GM21447 (cell line): ENCODE measurements around the gene UBE2G1.
"Not testable (repeated sequence)": the region's sequence is repeated elsewhere in the genome, so short reads cannot be mapped to it uniquely, and the experiment has no call there.

ENCODE experiments used
- ATAC-seq: cut with Tn5 transposase; IDR thresholded peaks from one replicate; pipeline ENCODE4 v1.9.1; 2021; ENCODE audit not compliant: unreplicated experiment

The UBE2G1 gene

DNA sequence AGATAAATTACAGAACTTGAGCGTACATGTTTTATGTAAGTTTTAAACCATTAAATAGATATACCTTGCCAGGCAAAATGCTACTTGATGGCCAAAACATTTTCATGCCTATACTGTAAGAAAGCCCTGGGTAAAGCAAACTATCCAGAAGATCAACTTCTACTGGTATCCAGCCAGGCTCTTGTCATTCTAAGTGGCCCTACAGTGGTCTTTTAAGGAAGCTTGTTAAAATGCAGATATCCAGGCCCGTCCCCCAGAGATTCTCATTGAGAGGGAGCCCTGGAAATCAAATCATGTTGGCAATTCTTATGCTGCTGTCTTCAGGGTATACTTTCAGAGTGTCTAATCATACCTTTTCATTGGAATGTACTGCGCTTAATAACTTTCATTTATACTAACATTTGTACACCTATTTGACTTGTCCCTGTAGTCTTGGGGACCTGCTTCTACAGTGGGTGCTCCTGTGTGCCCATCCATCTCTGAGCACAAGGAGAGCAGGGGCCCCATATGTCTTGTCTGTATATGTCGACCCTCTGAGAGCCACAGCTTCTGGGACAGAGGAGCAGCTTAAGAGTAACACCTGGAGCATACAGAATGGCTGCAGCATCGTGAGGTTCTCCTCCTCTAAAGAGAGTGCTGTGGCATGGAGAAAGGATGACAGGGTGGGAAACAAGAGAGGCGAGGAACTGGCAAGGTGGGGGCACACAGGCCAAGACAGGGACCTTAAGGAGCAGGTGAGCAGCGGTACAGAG lies 59.1 kb downstream of the UBE2G1 start:
- ATAC-seq = no peak

DNA sequence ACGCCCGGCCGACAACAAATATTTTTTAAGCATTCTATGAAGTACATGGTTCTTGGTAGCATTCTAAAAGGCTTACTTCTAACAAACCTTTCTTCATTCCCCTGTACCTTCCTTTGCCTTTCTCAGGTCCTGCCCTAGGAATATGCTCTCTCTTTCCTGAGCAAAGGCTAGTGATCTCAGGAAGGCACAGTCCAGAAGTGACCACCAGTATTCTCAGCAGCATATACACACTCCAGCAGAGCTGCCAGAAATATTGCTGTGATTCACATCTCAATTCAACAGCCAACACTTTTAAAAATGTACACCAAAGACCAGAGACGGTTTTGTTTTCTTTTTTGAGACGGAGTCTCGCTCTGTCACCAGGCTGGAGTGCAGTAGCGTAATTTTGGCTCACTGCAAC lies 61.3 kb downstream of the UBE2G1 start:
- ATAC-seq = no peak

DNA sequence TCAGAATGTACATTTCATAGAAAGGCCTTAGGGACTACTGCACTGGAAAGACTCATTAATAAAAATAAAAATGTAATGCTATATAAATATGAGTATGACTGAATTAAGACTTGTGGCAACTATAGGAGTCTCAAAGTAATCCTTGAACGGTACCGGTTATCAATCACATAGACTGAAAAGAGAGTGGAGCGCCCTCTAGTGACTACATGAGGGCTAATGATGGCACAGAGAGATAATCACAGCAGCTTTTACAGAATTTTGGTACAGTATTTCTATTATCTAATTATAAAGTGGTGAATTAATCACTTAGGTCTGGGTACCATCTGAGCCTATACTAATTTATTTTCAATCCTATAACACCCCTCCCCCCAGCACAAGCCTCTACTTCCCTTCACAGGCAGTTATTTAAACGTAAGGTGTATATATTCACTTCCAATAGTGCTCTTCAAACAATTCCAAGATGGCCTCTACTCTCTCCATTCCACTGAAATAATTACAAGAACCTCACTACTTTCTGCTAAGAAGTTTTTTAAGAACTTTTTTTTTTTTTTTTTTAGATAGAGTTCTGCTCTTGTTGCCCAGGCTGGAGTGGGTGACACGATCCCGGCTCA lies 62.0 kb downstream of the UBE2G1 start:
- no peak for ATAC-seq

DNA sequence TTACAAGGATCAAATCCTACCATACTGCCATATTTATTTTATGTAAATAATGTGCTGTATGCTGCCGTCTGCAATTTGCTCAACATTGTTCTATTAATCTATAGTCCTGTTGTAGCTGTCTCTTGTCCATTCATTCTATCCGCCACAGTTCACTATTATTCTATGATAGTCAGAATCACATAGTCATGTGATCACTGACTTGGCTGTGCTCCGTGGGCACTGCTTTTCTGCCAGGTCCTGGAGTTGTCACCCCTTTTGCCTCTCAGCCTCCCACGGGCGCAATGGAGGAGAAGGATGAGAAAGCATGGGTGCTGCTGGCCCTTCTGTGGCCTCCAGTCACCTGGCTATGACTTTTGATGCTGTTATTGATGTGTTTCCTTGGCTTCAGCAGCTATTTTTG lies 65.4 kb downstream of the UBE2G1 start:
- ATAC-seq = no peak

DNA sequence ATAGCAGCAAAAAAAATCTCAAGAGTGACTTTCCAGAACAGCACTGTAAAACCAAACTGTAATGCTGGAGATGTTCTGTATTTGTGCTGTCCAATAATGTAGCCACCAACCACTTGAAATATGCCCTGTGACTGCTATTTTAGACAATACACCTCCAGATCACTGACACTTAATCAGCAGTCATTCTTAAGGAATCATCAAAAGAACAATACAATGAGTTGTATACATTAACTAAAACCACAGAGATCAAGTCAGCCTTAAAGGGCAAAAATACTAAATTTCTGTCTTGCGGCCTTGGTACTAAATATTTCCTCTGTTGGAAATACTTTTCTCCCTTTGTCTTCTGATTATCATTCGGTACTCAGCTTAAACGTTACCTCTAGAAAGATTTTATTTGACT lies 69.1 kb downstream of the UBE2G1 start:
- ATAC-seq = no peak

DNA sequence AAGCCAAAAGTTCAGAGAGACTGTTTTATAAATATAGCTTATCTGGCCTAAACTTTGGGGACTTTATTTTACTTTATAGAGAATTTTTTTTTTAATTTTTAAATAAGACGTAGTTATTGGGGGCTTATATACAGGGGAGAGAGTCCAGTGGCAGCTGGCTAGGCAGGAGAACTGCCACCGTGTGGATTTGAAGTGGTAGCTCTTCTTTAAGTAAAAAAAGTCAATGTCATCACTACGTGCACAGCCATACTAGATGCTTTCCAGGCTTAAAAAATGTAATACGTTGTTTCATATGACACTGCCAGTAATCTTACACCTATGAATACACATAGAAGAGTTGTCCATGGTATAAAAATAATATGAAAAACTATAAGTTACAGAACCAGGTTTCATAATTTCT lies 70.8 kb downstream of the UBE2G1 start:
- ATAC-seq = no peak

DNA sequence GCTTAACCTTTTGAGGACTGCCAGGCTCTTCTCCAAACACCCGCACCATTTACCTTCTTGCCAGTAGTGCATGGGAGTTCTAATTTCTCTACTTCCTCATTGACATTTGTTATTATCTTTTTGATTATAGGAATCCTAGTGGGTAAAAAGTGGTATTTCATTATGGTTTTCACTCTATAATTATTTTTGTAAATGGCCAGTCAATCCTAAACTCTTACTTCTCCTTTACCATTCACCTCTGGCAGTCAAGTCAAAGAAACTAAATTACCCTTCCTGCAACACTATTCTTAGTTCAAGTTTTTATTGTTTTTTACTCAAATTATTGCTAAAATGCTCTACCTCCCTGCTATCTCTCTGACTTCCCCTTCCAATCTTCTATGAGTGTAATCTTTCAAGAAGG lies 72.9 kb downstream of the UBE2G1 start:
- ATAC-seq = no peak

DNA sequence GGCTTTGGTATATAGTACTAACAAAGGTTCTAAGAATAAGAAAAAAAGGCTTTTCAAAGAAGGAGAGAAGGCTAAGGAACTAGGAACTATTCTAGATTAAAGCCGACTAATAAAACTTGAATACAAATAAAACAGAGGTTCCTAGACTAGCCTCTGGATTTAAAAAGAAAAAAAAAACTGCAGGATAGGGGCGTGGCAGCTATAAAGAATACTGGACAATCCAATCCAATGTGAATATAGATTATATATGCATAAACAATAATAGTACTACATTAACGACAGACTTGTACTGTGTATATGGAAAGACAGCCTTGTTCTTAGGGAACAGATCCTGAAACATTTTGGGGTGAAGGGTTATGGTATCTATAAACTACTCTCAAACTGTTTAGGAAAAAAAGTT lies 78.8 kb downstream of the UBE2G1 start:
- no peak for ATAC-seq

DNA sequence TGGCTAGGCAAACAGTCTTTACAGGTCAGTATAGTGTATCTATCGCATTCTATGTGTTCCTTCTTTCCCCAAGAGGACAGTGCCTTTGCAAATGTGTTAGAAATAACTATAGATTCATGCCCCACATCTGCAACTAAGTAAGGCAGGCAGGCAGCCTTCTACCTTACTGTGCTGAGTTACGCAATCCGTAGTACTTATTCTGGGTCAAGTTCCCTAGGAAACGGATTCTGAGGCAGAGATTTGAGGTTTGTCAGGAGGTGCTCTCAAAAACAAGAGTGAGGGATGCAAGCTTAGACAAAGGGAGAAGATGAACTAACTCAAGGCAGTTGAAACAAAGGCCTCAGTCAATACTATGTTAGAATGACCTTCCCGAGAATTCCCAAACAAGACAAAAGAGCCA lies 90.0 kb downstream of the UBE2G1 start:
- no peak for ATAC-seq

DNA sequence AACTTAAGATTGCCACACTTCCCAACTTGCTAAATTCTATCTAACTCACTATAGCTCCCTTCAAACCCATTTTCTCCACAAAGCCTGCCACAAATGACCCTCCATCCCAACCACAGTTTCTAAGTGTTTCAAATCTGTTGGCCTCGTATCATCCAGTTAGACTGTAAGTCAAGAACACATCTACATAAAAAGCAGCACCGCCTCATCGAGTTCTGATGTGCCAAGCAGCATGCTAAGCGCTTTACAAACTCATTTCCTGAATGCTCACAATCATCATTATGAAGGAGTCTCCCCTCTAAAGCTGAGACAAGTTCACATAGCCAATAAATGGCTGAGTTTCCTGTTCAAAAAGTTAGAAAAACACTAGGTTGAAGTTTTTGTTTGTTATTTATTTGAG lies 93.5 kb downstream of the UBE2G1 start:
- ATAC-seq = no peak

DNA sequence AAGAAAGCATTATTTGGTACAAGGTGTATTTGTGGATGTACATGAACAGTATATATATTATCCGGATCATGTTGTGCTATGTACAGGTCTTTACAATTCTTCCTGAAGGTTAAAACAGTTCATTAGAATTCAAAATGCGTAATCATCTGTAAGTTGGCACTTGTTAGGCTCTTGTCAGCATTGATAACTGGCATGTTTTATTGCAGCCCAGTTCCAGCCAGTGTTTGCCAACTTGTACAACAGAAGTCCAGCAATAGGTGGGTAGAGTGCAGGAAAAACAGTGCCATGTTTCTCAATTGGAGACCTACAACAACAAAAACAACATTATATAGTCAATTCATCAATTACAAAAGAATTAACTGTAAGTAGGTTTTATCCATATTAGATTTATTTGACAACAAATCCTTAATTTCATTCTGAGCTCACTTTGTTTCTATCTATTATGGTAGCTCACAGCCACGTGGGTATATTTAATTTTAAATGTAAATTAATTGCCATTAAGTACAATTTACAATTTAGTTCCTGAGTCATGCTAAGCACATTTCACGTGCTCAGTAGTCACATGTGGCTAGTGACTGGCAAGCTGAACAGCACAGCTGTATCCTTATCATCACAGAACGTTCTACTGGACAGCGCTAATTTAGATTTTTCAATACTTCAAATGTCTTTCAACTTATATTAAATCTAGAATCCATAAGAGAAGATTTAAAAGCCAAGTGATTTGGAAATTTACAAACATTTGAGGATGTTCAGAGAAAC lies 94.1 kb downstream of the UBE2G1 start:
- ATAC-seq = no peak

DNA sequence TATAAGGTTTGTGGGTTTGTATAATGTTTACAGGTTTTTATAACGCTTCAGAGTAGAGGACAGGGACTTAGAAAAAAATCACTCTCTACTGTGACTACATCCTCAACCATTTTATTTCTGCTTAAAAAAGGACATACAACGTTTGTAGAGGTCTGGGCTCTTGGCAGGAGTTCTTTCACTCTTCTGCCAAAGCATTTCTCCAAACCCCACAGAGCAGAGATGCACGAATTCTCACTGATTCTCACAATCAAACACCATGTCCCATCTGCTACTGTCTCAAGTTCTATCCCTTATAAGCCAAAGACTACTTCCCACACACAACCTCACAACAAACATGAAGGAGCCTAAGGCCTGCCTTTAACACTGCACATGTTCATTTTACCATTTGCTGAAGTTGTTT lies 95.7 kb downstream of the UBE2G1 start:
- no peak for ATAC-seq

DNA sequence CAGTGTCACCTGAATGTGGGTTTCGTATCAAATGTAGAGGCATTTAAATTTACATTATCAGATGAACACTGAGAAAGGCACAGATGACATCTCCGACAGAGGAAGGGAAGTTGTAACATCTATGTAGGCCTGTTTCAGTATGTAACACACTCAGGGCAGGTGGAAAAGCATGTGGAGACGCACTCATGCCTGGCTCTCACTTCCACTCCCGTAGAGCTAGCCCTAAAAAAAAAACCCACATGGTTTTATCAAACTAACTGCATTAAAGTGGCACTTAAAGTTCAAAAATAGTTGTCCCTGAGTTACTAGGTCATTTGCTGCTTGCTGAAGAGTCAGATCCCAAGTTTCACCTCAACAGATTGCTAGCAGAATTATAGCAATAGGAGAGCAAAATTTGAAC lies 96.6 kb downstream of the UBE2G1 start:
- ATAC-seq = no peak

DNA sequence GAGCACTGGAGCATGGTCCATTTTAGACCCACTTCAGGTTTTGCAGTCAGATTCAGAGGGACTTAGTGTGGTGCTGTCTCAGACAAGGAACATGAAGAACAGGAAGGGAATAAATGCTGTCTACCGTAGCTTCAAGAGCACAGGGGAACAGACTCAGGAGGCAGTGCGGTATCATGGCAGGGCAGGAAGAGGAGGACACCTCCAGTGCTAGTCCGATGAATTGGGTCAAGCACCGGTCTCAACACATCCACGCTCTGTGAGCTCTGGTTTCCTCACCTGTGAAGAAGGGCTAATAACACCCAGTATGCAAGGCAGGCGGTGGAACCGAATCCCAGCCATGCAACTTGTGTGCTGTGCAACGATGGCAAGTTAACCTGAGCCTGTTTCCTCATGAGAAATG lies 99.1 kb downstream of the UBE2G1 start:
- ATAC-seq = no peak

DNA sequence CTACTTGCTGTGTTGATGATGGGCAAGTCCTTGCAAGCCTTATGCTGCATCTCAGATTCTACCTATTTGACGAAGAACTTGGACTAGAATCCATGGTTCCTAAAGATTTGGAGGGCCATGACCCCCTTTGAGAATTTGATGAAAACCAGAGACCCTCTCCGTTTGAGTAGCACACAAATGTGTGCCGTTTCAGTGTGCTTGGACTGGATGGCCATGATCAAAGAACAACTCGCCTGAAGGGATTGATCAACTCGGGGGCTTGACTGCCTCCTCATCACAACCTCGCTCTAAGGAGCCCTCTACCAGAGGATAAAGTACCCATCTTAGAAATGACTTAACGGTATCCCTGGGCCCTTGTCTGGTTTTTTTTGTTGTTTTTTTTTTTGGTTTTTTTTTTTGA lies 99.9 kb downstream of the UBE2G1 start:
- ATAC-seq = no peak

DNA sequence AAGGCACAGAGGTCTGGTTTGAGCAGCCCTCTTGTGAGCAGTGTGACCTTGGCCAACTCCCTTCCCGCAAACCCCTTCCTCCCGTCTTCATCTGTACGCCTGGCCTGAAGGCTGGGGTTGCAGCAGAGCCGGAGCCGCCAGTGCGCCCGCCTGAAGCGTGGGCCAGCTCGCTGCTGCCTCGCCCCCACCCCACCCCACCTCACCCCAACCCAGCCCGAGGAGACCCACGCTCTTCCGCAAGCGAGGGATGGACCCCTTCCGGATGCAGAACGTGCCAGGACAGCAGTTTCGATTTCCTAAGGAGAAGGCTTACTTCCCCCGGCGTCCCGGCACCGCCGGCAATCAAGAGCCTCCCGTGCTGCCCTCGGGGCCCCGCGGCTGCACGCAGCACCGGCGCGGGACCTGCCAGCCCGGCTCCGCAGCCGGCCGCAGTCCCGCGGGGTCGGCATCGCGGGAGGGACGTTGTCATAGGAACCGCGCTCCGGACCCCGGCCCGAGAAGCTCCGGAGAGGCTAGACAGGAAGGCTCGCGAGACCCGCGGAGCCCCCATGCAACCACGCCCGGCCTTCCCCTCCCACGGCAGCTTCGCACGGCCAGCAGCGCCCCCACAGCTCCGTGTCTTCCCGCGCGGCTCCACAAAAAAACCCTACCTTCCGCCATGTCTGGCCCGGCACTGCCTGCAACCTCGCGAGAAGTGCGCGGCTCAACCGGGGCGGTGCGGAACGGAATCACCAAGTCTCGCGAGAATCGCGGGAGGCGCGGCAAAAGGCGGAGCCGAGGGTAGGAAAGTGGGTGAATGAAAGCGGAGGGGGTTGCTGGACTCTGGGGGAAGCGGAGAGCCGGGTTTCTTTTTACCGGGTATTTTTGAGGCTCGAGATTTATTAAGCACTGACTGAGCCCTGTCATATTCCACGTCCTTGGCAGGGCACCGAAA lies 102.9 kb downstream of the UBE2G1 start, which contains the start of gene ANKFY1:
Gene ANKFY1, minus strand, starts transcription at position 698 of the 934 bp plus-strand sequence. Its CDS starts 38 bp downstream, at position 660.
- ATAC-seq = peak; percentile 81

DNA sequence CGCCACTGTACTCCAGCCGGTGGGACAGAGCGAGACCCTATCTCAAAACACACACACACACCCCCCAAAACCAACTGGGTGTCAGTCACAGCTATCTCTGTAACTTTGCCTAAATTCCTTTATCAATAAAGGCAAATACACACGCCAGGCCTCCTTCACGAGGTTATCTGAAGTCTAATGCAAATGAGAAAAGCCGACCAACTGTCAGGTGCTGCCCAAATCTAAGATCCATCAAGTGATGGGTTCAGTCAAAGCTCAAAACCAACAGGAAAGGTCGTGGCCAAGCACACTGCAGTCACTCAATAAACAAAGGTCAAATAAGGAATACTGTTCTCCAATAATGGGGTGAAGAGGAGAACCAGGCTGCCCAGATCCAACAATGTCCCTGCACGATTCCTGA lies 103.8 kb downstream of the UBE2G1 start:
- no peak for ATAC-seq

DNA sequence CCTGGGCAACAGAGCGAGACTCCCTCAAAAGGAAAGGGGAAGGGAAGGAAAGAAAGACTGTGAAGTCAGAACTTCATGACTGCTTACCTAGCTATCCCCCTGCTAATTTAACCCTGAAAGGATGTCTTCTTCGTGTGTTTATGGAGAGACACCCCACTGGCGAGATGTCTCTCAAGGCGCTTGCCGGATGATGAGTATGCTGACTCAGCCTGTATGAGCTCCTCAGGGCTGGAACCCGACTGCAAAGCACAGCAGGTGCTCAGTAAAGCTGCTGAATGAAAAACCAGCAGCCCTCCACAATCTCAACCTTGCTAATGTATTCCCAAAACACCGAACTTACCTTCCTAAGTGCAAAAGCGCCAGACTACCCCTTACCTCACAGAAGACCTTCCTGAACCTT lies 105.0 kb downstream of the UBE2G1 start:
- no peak for ATAC-seq

DNA sequence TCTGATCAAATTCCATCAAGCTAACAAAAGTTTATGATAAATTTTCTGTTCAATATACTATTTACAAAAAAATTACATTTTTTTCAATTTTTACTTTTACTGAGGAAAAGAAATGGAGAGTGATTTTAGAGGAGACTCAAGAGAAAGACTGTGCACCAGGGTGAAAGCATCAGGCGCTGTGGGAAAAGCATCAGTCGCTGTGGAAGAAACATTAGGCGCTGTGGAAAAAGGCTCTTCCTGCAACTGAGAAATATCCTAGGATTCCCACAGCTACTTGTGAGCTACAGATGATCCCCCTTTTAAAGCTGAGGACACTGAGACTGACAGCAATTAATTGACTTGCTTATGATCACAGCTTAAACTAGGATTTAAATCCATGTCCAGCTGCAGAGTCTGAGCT lies 107.6 kb downstream of the UBE2G1 start:
- no peak for ATAC-seq

DNA sequence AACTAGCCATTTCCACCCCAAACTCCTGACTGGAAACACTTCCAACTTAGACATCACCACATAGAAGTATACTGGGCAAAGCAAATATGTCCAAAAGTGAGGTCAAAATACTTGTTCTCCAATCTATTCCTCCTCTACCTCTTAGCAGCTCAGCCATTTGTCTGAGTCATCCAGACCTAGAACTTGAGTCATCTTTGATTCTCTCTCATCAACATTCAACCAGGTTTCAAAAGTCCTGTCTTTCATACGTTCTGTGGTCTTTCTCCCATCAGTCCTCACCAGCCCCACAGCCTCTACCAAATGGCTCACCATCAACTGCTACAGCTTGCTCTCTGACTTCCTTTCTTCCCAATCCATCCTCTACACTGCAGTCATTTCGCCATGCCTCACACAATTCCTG lies 109.5 kb downstream of the UBE2G1 start:
- no peak for ATAC-seq

DNA sequence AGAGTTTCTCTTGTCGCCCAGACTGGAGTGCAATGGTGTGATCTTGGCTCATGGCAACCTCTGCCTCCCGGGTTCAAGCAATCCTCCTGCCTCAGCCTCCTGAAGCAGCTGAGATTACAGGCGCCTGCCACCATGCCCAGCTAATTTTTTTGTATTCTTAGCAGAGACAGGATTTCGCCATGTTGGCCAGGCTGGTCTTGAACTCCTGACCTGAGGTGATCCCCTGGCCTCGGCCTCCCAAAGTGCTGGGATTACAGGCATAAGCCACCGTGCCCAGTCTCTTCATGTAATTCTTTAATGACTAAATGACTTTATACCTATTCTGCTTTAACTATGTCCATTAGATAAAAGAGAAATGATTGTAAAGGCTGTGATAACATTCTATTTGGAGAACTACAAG lies 111.2 kb downstream of the UBE2G1 start:
- ATAC-seq = not testable (repeated sequence)
